MCF 10A (cell line): ENCODE measurements around the gene ZNF462. TPM values are rescaled to one million over a fixed set of nuclear protein-coding genes. Genes with fewer than 3 reads are reported as not detected.

Experiments used
- BruUV-seq: library from RNA; stranded (reverse); fragments of 400-500 nt; replicated peaks from 2 replicates; lab custom pipeline; 2021; lab: Mats Ljungman, UMichigan
- CTCF ChIA-PET: fragments of 300-600 bp; sonication (Branson Sonifier 250); formaldehyde crosslinking; extraction: SDS; loops from one replicate; lab custom pipeline; 2021; ENCODE audit warnings: antibody characterized with exemption, inconsistent platforms; lab: Yijun Ruan, JAX
- POLR2A ChIA-PET: fragments of 300-600, 350-650 bp; sonication (Branson Sonifier 250); formaldehyde crosslinking; extraction: SDS; loops from one replicate; lab custom pipeline; 2020; ENCODE audit warnings: antibody characterized with exemption, inconsistent platforms; lab: Yijun Ruan, JAX
- DNase-seq: peaks from one replicate; pipeline ENCODE4 v3.0.0-alpha.2; 2018; ENCODE audit not compliant: unreplicated experiment
- H3K27ac Mint-ChIP-seq: one replicate; pipeline ENCODE4 v1.8.0; 2022; ENCODE audit warnings: mild to moderate bottlenecking, low read depth, mixed read lengths; ENCODE audit not compliant: unreplicated experiment
- H3K27me3 Mint-ChIP-seq: one replicate; pipeline ENCODE4 v1.8.0; 2022; ENCODE audit warnings: mixed read lengths; ENCODE audit not compliant: insufficient read depth, unreplicated experiment
- H3K36me3 Mint-ChIP-seq: one replicate; pipeline ENCODE4 v1.8.0; 2022; ENCODE audit warnings: mild to moderate bottlenecking, moderate library complexity, mixed read lengths; ENCODE audit not compliant: insufficient read depth, unreplicated experiment
- H3K4me1 Mint-ChIP-seq: one replicate; pipeline ENCODE4 v1.8.0; 2022; ENCODE audit warnings: mixed read lengths; ENCODE audit not compliant: insufficient read depth, unreplicated experiment
- H3K4me3 Mint-ChIP-seq: one replicate; pipeline ENCODE4 v1.8.0; 2022; ENCODE audit warnings: mild to moderate bottlenecking, moderate library complexity, mixed read lengths; ENCODE audit not compliant: unreplicated experiment
- H3K9me3 Mint-ChIP-seq: one replicate; pipeline ENCODE4 v1.8.0; 2022; ENCODE audit warnings: mixed read lengths; ENCODE audit not compliant: unreplicated experiment
- intact Hi-C: fragments of 100-400 bp; cut with micrococcal nuclease; formaldehyde crosslinking; loops from 2 replicates; pipeline ENCODE4 v1.14.1; 2022
- total RNA-seq: library from RNA; stranded (reverse); gene quantifications from 2 replicates; pipeline ENCODE4 v1.2.3, GENCODE V29; 2022
- TF ChIP-seq, protein P1 (sequence below): fragments of 200-600 bp; IDR thresholded peaks from one replicate; pipeline ENCODE4 v1.8.0; 2022; ENCODE audit warnings: antibody characterized with exemption, mild to moderate bottlenecking; ENCODE audit not compliant: unreplicated experiment

The ZNF462 gene
- total RNA-seq, 1 experiment from 2014 or later = 47.2 TPM

DNA sequence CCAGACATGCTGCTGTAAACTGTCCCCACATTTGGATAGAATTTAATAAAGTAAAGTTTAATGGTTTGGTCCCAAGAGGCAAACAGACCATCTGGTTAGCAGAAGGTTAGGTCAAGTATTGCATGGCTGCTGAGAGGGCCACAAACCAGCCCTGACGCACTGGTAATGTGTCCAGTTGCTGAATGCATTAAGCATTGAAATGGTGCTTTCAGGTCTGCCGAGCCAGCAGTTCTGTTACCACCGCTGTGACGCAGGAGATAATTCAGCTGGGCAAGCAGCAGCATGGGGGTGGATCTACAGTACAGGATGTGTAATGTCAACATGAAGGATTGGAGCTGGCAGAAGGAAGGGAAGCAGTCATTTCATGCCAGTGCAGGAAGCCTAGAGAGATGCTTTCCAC is 16.0 kb downstream of the ZNF462 start:
- peak; percentile 92 for DNase-seq
- H3K4me1 Mint-ChIP-seq = peaks cover 57% of the 10 kb centered on the region
- H3K36me3 Mint-ChIP-seq = peaks cover 7% of the 10 kb centered on the region
- ChIA-PET POLR2A (interaction anchor here (0.6 to 15.0 kb wide), 8 partner anchors 11 to 421 kb away, joined by 3 to 710 read pairs (median 14); partner anchors contain the start of gene ZNF462), CTCF (interaction anchor here (0.7 to 2.2 kb wide), 8 partner anchors 9 to 231 kb away, joined by 3 to 10 read pairs (median 4); no protein-coding TSS in a partner anchor)
- H3K4me3 Mint-ChIP-seq = no peak overlapping the region
- intact Hi-C loops = no loop called here
- peak overlapping the region; percentile 76 for H3K27ac Mint-ChIP-seq
- H3K27me3 Mint-ChIP-seq = no peaks in the 10 kb centered on the region
- no TSS peak for BruUV-seq
- TF ChIP-seq, protein P1, sequence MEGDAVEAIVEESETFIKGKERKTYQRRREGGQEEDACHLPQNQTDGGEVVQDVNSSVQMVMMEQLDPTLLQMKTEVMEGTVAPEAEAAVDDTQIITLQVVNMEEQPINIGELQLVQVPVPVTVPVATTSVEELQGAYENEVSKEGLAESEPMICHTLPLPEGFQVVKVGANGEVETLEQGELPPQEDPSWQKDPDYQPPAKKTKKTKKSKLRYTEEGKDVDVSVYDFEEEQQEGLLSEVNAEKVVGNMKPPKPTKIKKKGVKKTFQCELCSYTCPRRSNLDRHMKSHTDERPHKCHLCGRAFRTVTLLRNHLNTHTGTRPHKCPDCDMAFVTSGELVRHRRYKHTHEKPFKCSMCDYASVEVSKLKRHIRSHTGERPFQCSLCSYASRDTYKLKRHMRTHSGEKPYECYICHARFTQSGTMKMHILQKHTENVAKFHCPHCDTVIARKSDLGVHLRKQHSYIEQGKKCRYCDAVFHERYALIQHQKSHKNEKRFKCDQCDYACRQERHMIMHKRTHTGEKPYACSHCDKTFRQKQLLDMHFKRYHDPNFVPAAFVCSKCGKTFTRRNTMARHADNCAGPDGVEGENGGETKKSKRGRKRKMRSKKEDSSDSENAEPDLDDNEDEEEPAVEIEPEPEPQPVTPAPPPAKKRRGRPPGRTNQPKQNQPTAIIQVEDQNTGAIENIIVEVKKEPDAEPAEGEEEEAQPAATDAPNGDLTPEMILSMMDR = no peak
- H3K9me3 Mint-ChIP-seq = peaks cover 5% of the 10 kb centered on the region

DNA sequence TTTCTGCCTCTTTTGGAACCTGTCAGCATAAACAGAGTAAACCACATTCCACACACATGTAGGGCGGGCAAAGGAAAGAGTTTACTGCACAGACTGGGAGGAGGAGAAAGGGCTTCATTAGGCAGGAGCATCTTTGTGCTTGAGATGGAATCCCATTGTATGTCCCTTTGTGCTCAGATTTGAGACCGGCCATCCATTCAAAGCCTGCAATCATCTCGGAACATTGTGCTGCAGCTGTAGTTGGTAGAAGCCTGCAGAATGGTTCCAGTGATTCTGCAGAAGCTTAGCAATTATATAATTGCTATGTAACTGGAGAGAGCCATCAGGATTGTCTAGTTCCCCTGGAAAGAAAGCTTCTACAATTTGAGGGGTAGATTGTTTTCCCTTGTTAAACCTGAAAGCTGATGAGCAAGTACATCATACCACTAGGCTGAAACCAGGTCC is 16.5 kb downstream of the ZNF462 start:
- TF ChIP-seq, protein P1 = no peak
- ChIA-PET CTCF (interaction anchor here (0.6 to 2.2 kb wide), 9 partner anchors 10 to 408 kb away, joined by 3 to 7 read pairs (median 4); no protein-coding TSS in a partner anchor), POLR2A (interaction anchor here (0.6 to 15.0 kb wide), 11 partner anchors 10 to 421 kb away, joined by 3 to 710 read pairs (median 6); partner anchors contain the start of gene ZNF462)
- H3K27me3 Mint-ChIP-seq = no peaks in the 10 kb centered on the region
- peaks cover 7% of the 10 kb centered on the region for H3K36me3 Mint-ChIP-seq
- DNase-seq = no peak
- peaks cover 57% of the 10 kb centered on the region for H3K4me1 Mint-ChIP-seq
- H3K4me3 Mint-ChIP-seq = no peak overlapping the region
- no TSS peak for BruUV-seq
- intact Hi-C loops = no loop called here
- peaks cover 5% of the 10 kb centered on the region for H3K9me3 Mint-ChIP-seq
- H3K27ac Mint-ChIP-seq = peak overlapping the region; percentile 76

DNA sequence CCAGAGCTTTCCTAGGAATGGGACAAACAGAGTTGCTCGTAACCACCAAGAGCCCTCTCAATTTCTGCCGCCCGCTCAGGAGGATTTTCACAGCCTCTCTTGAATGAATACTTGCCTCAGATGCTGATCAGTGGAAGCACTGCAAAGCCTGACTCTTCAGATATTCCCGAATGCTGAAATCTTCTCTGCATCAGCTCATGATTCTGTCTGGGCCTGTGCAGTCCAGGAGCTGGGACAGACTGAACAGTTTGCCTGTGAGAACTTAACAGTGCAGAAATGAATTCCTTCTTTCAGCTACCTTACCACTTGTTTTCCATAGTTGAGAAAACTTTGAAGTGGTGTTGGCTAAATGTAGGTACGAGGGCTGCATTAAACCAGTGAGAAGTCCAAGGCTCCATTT is 17.1 kb downstream of the ZNF462 start:
- peaks cover 55% of the 10 kb centered on the region for H3K4me1 Mint-ChIP-seq
- ChIA-PET CTCF (interaction anchor here (0.6 to 2.2 kb wide), 7 partner anchors 10 to 1869 kb away, joined by 3 to 7 read pairs (median 4); no protein-coding TSS in a partner anchor), POLR2A (interaction anchor here (0.6 to 15.0 kb wide), 8 partner anchors 10 to 292 kb away, joined by 4 to 710 read pairs (median 14); partner anchors contain the start of gene ZNF462)

DNA sequence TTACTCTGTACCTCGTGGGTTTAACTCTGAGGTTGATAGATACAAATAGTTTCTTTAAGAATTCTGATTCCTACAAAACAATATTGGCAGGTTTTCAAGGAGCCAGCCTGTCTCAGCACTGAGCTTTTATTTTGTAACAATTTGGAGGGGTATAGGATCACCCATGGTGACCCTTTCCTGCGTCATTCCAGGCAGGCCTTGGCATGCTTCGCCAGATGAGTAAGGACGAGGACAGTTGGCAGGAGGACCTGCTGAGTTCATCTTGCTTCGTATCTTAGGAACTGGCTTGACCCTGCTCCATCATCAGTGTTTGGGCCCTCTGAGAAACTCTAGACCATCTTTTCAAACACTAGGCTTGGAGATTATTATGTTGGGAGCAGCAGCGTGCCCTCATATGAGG is 17.9 kb downstream of the ZNF462 start:
- ChIA-PET CTCF (interaction anchor here (0.7 to 2.2 kb wide), 5 partner anchors 9 to 1868 kb away, joined by 3 to 7 read pairs (median 4); no protein-coding TSS in a partner anchor), POLR2A (interaction anchor here (0.6 to 15.0 kb wide), 9 partner anchors 9 to 982 kb away, joined by 3 to 710 read pairs (median 12); partner anchors contain the start of gene ZNF462)
- Mint-ChIP-seq H3K4me1 (peaks cover 56% of the 10 kb centered on the region), H3K4me3 (no peak overlapping the region), H3K9me3 (peaks cover 5% of the 10 kb centered on the region), H3K27me3 (no peaks in the 10 kb centered on the region), H3K36me3 (peaks cover 7% of the 10 kb centered on the region), H3K27ac (peak overlapping the region; percentile 56)
- DNase-seq = peak; percentile 96
- intact Hi-C loops = no loop called here
- no TSS peak for BruUV-seq
- TF ChIP-seq, protein P1 = no peak

More for the DNA sequence above, 17.1 kb downstream of the ZNF462 start:
- intact Hi-C loops = no loop called here
- no TSS peak for BruUV-seq
- Mint-ChIP-seq H3K27ac (peak overlapping the region; percentile 56), H3K36me3 (peaks cover 7% of the 10 kb centered on the region), H3K27me3 (no peaks in the 10 kb centered on the region), H3K4me3 (no peak overlapping the region), H3K9me3 (peaks cover 5% of the 10 kb centered on the region)
- TF ChIP-seq, protein P1 = no peak
- no peak for DNase-seq
